ENCODE results near the gene LGALS16.

- no peak for TF ChIP-seq CTCF (IDR thresholded peaks at IDR 0.05)
- TF ChIP-seq POLR2A (IDR thresholded peaks at IDR 0.05): no peak
- TF ChIP-seq EP300 (IDR thresholded peaks at IDR 0.05): no peak
- TF ChIP-seq POLR2AphosphoS5 (IDR thresholded peaks at IDR 0.05): no peak
Observed at GRCh38 chr19:39655613-39656012, at the start of gene LGALS16.

All from upper lobe of left lung (tissue), 4 donors.